GM23338 (cell line): ENCODE data around the gene CPM. TPM values are rescaled to one million over a fixed set of nuclear protein-coding genes. Genes with fewer than 3 reads are reported as not detected.

Experiments
- ATAC-seq: fragments of 200-7000 bp; cut with Tn5 transposase; 3 replicates; pipeline ENCODE4 v1.9.1; 2020
- DNase-seq: peaks from one replicate; pipeline ENCODE4 v3.0.0-alpha.2; 2015; ENCODE audit warnings: low spot score
- H2AFZ ChIP-seq: fragments of 200-600 bp; sonication (generic); 2 replicates; pipeline ENCODE4 v1.8.0; 2016; ENCODE audit warnings: antibody characterized with exemption, mild to moderate bottlenecking, moderate library complexity
- H3F3A ChIP-seq: fragments of 200-600 bp; sonication (generic); replicated peaks from 2 replicates; pipeline ENCODE4 v1.8.0; 2017; ENCODE audit warnings: antibody characterized with exemption, mixed run types, low read depth
- H3K27ac ChIP-seq: fragments of 200-600 bp; sonication (generic); 2 replicates; pipeline ENCODE4 v1.6.1; 2016; ENCODE audit warnings: low read depth
- H3K27me3 ChIP-seq: fragments of 200-600 bp; sonication (generic); 2 replicates; pipeline ENCODE4 v1.8.0; 2016; ENCODE audit warnings: mild to moderate bottlenecking, mixed run types, moderate library complexity; ENCODE audit not compliant: insufficient read depth
- H3K36me3 ChIP-seq: fragments of 200-600 bp; sonication (generic); 2 replicates; pipeline ENCODE4 v1.8.0; 2016; ENCODE audit warnings: mild to moderate bottlenecking; ENCODE audit not compliant: insufficient read depth
- H3K4me1 ChIP-seq: fragments of 200-600 bp; sonication (generic); 2 replicates; pipeline ENCODE4 v1.8.0; 2016; ENCODE audit warnings: mild to moderate bottlenecking, moderate library complexity; ENCODE audit not compliant: insufficient read depth
- H3K4me2 ChIP-seq: fragments of 200-600 bp; sonication (generic); 2 replicates; pipeline ENCODE4 v1.7.1; 2017; ENCODE audit warnings: mixed run types
- H3K4me3 ChIP-seq: fragments of 200-600 bp; sonication (generic); 2 replicates; pipeline ENCODE4 v1.6.1; 2016; ENCODE audit warnings: mixed run types
- H3K79me2 ChIP-seq: fragments of 200-600 bp; sonication (generic); replicated peaks from 2 replicates; pipeline ENCODE4 v1.8.0; 2017; ENCODE audit warnings: mild to moderate bottlenecking; ENCODE audit not compliant: insufficient read depth
- H3K9me2 ChIP-seq: fragments of 200-600 bp; sonication (generic); 2 replicates; pipeline ENCODE4 v1.8.0; 2017; ENCODE audit not compliant: insufficient read depth
- H4K20me1 ChIP-seq: fragments of 200-600 bp; sonication (generic); replicated peaks from 2 replicates; pipeline ENCODE4 v1.8.0; 2017; ENCODE audit warnings: mild to moderate bottlenecking; ENCODE audit not compliant: insufficient read depth
- H3K27ac Mint-ChIP-seq: 2 replicates; pipeline ENCODE4 v1.8.0; 2020; ENCODE audit warnings: inconsistent platforms, mild to moderate bottlenecking, moderate library complexity, mixed read lengths
- H3K27me3 Mint-ChIP-seq: 3 replicates; pipeline ENCODE4 v1.8.0; 2022; ENCODE audit warnings: low read depth, mild to moderate bottlenecking, moderate library complexity, mixed read lengths, inconsistent platforms; ENCODE audit not compliant: insufficient read depth, poor library complexity
- H3K36me3 Mint-ChIP-seq: 3 replicates; pipeline ENCODE4 v1.8.0; 2021; ENCODE audit warnings: low read depth, mild to moderate bottlenecking, inconsistent platforms, moderate library complexity, mixed read lengths
- H3K4me1 Mint-ChIP-seq: 3 replicates; pipeline ENCODE4 v1.8.0; 2020; ENCODE audit warnings: mild to moderate bottlenecking, inconsistent platforms, mixed read lengths
- H3K4me3 Mint-ChIP-seq: 3 replicates; pipeline ENCODE4 v1.8.0; 2021; ENCODE audit warnings: moderate library complexity, mild to moderate bottlenecking, inconsistent platforms, mixed read lengths
- H3K9me3 Mint-ChIP-seq: 3 replicates; pipeline ENCODE4 v1.8.0; 2020; ENCODE audit warnings: moderate library complexity, mild to moderate bottlenecking, inconsistent platforms, mixed read lengths
- CREB1 ChIP-seq: fragments of 250-450 bp; sonication (Bioruptor Pico); IDR thresholded peaks from 2 replicates; pipeline ENCODE4 v1.5.0; 2020; ENCODE audit warnings: low read depth, mild to moderate bottlenecking, moderate library complexity
- EZH2 ChIP-seq: fragments of 200-600 bp; sonication (generic); IDR thresholded peaks from one replicate; pipeline ENCODE4 v1.8.0; 2017; ENCODE audit warnings: antibody characterized with exemption, mild to moderate bottlenecking, low read depth; ENCODE audit not compliant: unreplicated experiment
- EZH2phosphoT487 ChIP-seq: fragments of 200-600 bp; sonication (generic); IDR thresholded peaks from one replicate; pipeline ENCODE4 v1.8.1; 2018; ENCODE audit warnings: antibody characterized with exemption; ENCODE audit not compliant: unreplicated experiment
- JUNB ChIP-seq: IDR thresholded peaks from one replicate; pipeline ENCODE4 v1.6.1; 2016; ENCODE audit warnings: antibody characterized with exemption; ENCODE audit not compliant: unreplicated experiment
- NANOG ChIP-seq: IDR thresholded peaks from 2 replicates; pipeline ENCODE4 v1.6.1; 2016; ENCODE audit warnings: antibody characterized with exemption, borderline replicate concordance
- STAT1 ChIP-seq: IDR thresholded peaks from one replicate; pipeline ENCODE4 v1.6.1; 2016; ENCODE audit warnings: antibody characterized with exemption; ENCODE audit not compliant: unreplicated experiment
- ZNF114 ChIP-seq: fragments of 250-450 bp; sonication (Bioruptor Pico); IDR thresholded peaks from 2 replicates; pipeline ENCODE4 v1.5.0; 2020; ENCODE audit warnings: mild to moderate bottlenecking, moderate library complexity
- ZNF331 ChIP-seq: fragments of 250-450 bp; sonication (Bioruptor Pico); IDR thresholded peaks from 2 replicates; pipeline ENCODE4 v1.5.0; 2020; ENCODE audit warnings: low read depth, mild to moderate bottlenecking, moderate library complexity
- polyA plus RNA-seq: library from polyadenylated mRNA; unstranded; fragments of >200 nt; fragmentation: Nextera tagmentation; extraction: Ambion mirVana; gene quantifications from 2 replicates; pipeline ENCODE4 v1.2.1, GENCODE V29; 2016
- total RNA-seq: library from RNA; depleted of rRNA; stranded (reverse); fragments of >200 nt; shearing (Covaris generic); gene quantifications from 2 replicates; pipeline ENCODE4 v1.2.3, GENCODE V29; 2014
- TF ChIP-seq, protein P1 (sequence below): IDR thresholded peaks from 2 replicates; pipeline ENCODE4 v1.6.1; 2016; ENCODE audit warnings: antibody characterized with exemption
- TF ChIP-seq, protein P2 (sequence below): IDR thresholded peaks from one replicate; pipeline ENCODE4 v1.6.1; 2018; ENCODE audit warnings: antibody characterized with exemption; ENCODE audit not compliant: unreplicated experiment

Gene CPM
- total and polyA plus RNA-seq, 2 experiments from 2014 or later, result 0.37 to 5.8 TPM

DNA sequence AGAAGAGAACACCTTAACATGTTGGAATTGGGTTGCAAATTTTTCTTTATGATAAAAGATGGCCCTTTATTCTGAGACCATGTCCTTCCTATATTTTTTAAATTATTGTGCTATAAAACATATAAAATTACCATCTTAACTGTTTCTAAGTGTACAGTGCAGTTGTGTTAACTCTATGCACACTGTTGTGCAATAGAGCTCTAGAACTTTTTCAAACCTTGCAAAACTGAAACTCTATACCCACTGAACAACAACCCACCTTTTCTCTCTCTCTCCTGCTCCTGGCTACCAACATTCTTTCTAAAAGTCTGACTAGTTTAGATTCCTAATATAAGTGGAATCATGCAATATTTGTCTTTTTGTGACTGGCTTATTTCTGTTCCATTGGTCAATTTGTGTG lies 7.8 kb upstream of the CPM start (continued):
- TF ChIP-seq STAT1 (no peak), ZNF331 (no peak), CREB1 (CRISPR knock-in tag) (no peak), ZNF114 (CRISPR knock-in tag) (no peak), EZH2 (no peak), EZH2phosphoT487 (no peak), JUNB (no peak), NANOG (no peak)
- TF ChIP-seq, protein P1, sequence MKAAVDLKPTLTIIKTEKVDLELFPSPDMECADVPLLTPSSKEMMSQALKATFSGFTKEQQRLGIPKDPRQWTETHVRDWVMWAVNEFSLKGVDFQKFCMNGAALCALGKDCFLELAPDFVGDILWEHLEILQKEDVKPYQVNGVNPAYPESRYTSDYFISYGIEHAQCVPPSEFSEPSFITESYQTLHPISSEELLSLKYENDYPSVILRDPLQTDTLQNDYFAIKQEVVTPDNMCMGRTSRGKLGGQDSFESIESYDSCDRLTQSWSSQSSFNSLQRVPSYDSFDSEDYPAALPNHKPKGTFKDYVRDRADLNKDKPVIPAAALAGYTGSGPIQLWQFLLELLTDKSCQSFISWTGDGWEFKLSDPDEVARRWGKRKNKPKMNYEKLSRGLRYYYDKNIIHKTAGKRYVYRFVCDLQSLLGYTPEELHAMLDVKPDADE, result no peak
- TF ChIP-seq, protein P2, sequence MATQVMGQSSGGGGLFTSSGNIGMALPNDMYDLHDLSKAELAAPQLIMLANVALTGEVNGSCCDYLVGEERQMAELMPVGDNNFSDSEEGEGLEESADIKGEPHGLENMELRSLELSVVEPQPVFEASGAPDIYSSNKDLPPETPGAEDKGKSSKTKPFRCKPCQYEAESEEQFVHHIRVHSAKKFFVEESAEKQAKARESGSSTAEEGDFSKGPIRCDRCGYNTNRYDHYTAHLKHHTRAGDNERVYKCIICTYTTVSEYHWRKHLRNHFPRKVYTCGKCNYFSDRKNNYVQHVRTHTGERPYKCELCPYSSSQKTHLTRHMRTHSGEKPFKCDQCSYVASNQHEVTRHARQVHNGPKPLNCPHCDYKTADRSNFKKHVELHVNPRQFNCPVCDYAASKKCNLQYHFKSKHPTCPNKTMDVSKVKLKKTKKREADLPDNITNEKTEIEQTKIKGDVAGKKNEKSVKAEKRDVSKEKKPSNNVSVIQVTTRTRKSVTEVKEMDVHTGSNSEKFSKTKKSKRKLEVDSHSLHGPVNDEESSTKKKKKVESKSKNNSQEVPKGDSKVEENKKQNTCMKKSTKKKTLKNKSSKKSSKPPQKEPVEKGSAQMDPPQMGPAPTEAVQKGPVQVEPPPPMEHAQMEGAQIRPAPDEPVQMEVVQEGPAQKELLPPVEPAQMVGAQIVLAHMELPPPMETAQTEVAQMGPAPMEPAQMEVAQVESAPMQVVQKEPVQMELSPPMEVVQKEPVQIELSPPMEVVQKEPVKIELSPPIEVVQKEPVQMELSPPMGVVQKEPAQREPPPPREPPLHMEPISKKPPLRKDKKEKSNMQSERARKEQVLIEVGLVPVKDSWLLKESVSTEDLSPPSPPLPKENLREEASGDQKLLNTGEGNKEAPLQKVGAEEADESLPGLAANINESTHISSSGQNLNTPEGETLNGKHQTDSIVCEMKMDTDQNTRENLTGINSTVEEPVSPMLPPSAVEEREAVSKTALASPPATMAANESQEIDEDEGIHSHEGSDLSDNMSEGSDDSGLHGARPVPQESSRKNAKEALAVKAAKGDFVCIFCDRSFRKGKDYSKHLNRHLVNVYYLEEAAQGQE, result no peak

DNA sequence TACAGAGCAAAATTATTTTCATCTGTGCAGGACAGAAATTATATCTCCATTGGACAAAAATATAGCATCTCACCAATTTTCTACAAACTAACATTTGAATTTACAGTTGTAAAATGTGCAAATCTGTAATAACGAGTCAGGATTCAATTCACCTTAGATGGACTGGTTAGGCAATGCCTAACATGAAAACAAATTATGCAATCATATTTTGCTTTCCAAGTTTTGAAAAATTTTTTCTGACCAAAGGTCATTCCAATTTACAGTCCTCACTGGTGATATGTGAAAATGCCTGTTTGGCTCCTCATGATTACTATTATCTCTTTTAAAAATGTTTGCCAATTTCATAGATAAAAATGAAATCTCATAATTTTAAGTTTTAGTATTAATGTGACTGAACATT lies 6.5 kb upstream of the CPM start:
- no peaks in the 10 kb centered on the region for H3K36me3 ChIP-seq
- H4K20me1 ChIP-seq, result no peaks in the 10 kb centered on the region
- H3K79me2 ChIP-seq, result no peaks in the 10 kb centered on the region
- no peak overlapping the region for H2AFZ ChIP-seq
- ATAC-seq, result no peak
- H3K9me2 ChIP-seq, result no peaks in the 10 kb centered on the region
- no peak overlapping the region for H3K4me2 ChIP-seq
- Mint-ChIP-seq H3K27me3 (peaks cover 2% of the 10 kb centered on the region), H3K27ac (no peak overlapping the region), H3K4me3 (no peak overlapping the region), H3K9me3 (no peaks in the 10 kb centered on the region), H3K36me3 (no peaks in the 10 kb centered on the region), H3K4me1 (peaks cover 3% of the 10 kb centered on the region; the same call in 1 of the 3 replicates)
- DNase-seq, result no peak
- H3K4me3 ChIP-seq, result no peak overlapping the region
- peaks cover 3% of the 10 kb centered on the region for H3K27me3 ChIP-seq
- TF ChIP-seq NANOG, result no peak
- no peak for TF ChIP-seq ZNF331
- TF ChIP-seq JUNB, result no peak
- no peak overlapping the region for H3K27ac ChIP-seq
- H3F3A ChIP-seq, result no peaks in the 10 kb centered on the region
- H3K4me1 ChIP-seq, result peaks cover 6% of the 10 kb centered on the region; the same call in 1 of the 2 replicates
